GM18861 (cell line): ENCODE results near the gene MTCH2.
A peak's percentile ranks its signal among the peaks of the same experiment; 100 is the strongest.

Experiments
- ATAC-seq: cut with Tn5 transposase; IDR thresholded peaks from one replicate; pipeline ENCODE4 v1.9.1; 2021; ENCODE audit not compliant: unreplicated experiment

The MTCH2 gene

GRCh38 chr11:47591764-47592163, 50.6 kb downstream of the MTCH2 start:
- no peak for ATAC-seq

GRCh38 chr11:47589977-47590861, 52.1 kb downstream of the MTCH2 start:
- ATAC-seq, result no peak

- no peak for ATAC-seq
These were observed 52.8 kb downstream of the MTCH2 start for GRCh38 chr11:47589584-47589976.

GRCh38 chr11:47589118-47589517, 53.2 kb downstream of the MTCH2 start:
- no peak for ATAC-seq

GRCh38 chr11:47587723-47588326, 54.5 kb downstream of the MTCH2 start:
- ATAC-seq, result no peak

GRCh38 chr11:47587039-47587716, 55.2 kb downstream of the MTCH2 start:
- ATAC-seq, result no peak

GRCh38 chr11:47586098-47586855, 56.1 kb downstream of the MTCH2 start, which contains the start of gene FAM180B:
TSS of gene FAM180B (plus strand) at chr11:47586678. CDS start at chr11:47586769, 91 bp downstream.
- no peak for ATAC-seq

- no peak for ATAC-seq
These were observed 58.5 kb downstream of the MTCH2 start for GRCh38 chr11:47583844-47584243.

GRCh38 chr11:47578524-47579494, 63.5 kb downstream of the MTCH2 start, which contains the start of the genes KBTBD4 and NDUFS3:
TSS of gene KBTBD4 (minus strand) at chr11:47578970. CDS start at chr11:47578951, 19 bp downstream.
TSS of gene NDUFS3 (plus strand) at chr11:47579074. CDS start at chr11:47579092, 18 bp downstream.
- peak; percentile 79 for ATAC-seq

GRCh38 chr11:47577460-47578041, 64.8 kb downstream of the MTCH2 start:
- ATAC-seq, result no peak

GRCh38 chr11:47573321-47573720, 69.0 kb downstream of the MTCH2 start:
- no peak for ATAC-seq

- ATAC-seq, result no peak
These were observed 69.6 kb downstream of the MTCH2 start for GRCh38 chr11:47572715-47573255.

- no peak for ATAC-seq
These were observed 70.5 kb downstream of the MTCH2 start for GRCh38 chr11:47571895-47572294.

- ATAC-seq, result no peak
These were observed 71.0 kb downstream of the MTCH2 start for GRCh38 chr11:47571357-47571729.

GRCh38 chr11:47570651-47571356, 71.6 kb downstream of the MTCH2 start:
- no peak for ATAC-seq

- no peak for ATAC-seq
These were observed 72.7 kb downstream of the MTCH2 start for GRCh38 chr11:47569646-47570045.
